Rectal smooth muscle tissue (tissue), 1 donor: ENCODE results near the gene NPIPB9.
"Not testable (repeated sequence)": the region's sequence is repeated elsewhere in the genome, so short reads cannot be mapped to it uniquely, and the experiment has no call there.

Source experiments
- H3K27ac ChIP-seq: one replicate; pipeline ENCODE4 v1.7.0; 2013; ENCODE audit warnings: low read depth, low read length, inconsistent platforms
- H3K27me3 ChIP-seq: one replicate; pipeline ENCODE4 v1.7.0; 2013; ENCODE audit warnings: low read length; ENCODE audit not compliant: control insufficient read depth, insufficient read depth
- H3K36me3 ChIP-seq: one replicate; pipeline ENCODE4 v1.7.0; 2013; ENCODE audit warnings: low read length; ENCODE audit not compliant: control insufficient read depth, insufficient read depth
- H3K4me1 ChIP-seq: one replicate; pipeline ENCODE4 v1.7.0; 2013; ENCODE audit warnings: low read length; ENCODE audit not compliant: control insufficient read depth, insufficient read depth
- H3K4me3 ChIP-seq: one replicate; pipeline ENCODE4 v1.7.0; 2013; ENCODE audit warnings: low read length
- H3K9ac ChIP-seq: one replicate; pipeline ENCODE4 v1.7.0; 2013; ENCODE audit warnings: low read length

The NPIPB9 gene

DNA sequence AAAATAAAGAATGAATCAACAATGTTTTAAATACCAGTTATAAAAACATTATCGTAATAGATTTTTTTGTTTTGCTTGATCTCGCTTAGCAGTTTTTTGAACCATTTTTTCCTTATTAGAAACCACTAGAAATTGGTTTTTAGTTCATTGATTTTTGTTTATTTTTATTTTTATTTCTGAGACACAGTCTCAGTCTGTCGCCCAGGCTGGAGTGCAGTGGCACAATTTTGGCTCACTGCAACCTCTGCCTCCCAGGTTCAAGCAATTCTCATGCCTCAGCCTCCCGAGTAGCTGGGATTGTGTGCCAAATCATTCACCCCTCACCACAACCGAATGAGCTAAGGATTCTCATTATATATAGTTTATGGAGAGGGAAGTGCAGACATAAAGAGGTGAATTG lies at the start of gene NPIPB9:
NPIPB9 (plus strand) TSS at position 301 of the 400 bp plus-strand sequence.
- not testable (repeated sequence) for H3K36me3 ChIP-seq, H3K27me3 ChIP-seq, H3K9ac ChIP-seq, H3K4me1 ChIP-seq, H3K27ac ChIP-seq, H3K4me3 ChIP-seq

DNA sequence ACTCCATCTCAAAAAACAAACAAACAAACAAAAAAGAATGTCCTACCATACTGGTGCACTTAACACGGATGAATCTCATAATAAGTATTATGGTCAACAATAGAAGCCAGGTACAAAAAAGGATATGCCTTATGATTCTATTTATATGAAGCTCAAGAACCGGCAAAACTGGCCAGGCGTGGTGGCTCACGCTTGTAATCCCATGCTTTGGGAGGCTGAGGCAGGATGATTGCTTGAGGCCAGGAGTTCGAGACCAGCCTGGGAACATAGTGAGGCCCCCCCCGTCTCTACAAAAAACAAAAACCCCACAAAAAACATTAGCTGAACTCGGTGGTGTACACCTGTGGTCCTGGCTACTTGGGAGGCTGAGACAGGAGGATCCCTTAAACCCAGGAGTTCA lies 47.3 kb upstream of the NPIPB9 start:
- H3K27me3 ChIP-seq, H3K4me3 ChIP-seq, H3K36me3 ChIP-seq, H3K9ac ChIP-seq, H3K4me1 ChIP-seq, H3K27ac ChIP-seq: not testable (repeated sequence)

DNA sequence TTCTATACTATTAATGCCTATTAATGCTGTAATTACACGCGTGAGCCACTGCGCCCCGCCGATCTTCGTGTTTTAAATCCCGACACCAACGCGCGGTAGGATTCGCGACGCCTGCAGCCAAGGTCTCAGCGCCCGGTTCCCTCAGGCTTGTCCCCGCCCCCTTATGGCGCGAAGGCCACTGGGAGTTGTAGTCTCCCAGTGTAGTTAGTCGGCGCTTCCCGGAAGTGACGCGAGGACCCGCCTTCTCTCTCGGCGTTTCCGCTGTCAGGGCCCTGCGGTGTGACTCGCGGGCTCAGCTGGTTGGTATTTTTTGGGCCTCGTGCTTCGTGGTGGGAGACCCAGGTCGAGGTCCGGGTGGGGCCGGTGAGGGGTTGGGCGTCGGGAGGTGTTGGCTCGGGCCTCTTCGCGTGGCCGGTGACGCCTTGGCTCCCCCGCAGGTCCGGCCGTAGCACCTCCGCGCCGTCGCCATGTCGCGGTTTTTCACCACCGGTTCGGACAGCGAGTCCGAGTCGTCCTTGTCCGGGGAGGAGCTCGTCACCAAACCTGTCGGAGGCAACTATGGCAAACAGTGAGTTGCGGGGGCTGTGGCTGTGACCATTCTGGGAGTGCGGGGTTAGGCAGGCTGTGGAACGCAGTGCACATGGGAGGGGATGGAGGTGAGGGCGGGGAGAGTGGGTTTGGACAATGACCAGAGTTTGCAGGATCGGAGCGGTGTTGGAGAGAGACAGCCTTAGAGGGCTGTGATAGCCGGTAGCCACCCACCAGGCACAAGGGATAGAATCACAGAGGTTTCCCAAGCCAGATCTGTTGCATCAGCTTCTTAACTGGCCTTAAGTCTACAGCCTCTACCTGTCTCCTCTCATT lies 40.1 kb upstream of the NPIPB9 start, which contains the start of gene EIF3C:
EIF3C (plus strand) TSS at position 245 of the 864 bp plus-strand sequence; CDS start at position 468, 223 bp downstream.
- not testable (repeated sequence) for H3K27ac ChIP-seq, H3K4me1 ChIP-seq, H3K4me3 ChIP-seq, H3K36me3 ChIP-seq, H3K27me3 ChIP-seq, H3K9ac ChIP-seq

DNA sequence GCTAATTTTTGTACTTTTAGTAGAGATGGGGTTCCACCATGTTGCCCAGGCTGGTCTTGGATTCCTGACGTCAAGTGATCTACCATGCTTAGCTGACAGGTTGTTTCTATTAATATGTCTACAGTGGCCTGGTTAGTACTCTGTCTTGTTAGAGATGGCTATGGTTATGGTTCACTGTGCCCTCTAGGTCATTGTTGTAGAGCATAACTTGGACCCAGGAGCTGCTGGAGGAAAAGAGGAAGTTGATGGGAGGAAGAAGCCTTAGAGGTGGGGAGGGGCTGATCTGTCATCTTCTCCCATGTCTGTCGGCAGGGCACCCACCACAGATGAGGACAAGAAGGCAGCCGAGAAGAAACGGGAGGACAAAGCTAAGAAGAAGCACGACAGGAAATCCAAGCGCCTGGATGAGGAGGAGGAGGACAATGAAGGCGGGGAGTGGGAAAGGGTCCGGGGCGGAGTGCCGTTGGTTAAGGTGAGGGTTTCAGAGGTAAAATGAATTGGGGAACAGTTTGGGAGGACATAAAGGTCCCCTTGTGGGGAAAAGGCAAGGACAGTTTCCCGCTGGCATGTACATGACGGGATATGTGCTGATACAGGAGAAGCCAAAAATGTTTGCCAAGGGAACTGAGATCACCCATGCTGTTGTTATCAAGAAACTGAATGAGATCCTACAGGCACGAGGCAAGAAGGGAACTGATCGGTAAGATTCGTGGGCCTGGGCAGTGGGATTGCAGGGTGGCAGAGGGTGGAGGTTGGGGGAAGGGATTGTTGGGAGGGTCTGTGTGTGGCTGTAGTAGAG lies 28.5 kb upstream of the NPIPB9 start:
- not testable (repeated sequence) for H3K27ac ChIP-seq, H3K9ac ChIP-seq, H3K27me3 ChIP-seq, H3K4me3 ChIP-seq, H3K36me3 ChIP-seq, H3K4me1 ChIP-seq

DNA sequence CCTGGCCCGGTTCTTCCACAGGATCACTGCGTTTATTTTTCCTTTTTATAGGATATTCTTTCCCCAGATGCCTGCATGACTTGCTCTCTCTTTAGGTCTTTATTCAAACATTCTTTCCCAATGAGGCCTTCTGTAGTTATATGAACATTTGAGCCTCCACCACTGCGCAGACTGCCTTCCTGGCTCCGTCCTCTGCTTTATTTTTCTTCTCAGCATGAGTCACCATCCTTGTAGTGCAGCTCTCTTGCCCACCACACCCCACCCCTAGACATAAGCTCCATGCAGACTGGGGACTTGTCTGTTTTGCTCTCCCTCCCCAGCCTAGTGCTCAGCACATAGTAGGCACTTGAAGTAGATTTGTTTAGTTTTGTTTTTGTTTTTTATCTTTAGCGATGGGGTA lies 20.3 kb upstream of the NPIPB9 start:
- H3K27ac ChIP-seq, H3K36me3 ChIP-seq, H3K9ac ChIP-seq, H3K4me1 ChIP-seq, H3K27me3 ChIP-seq, H3K4me3 ChIP-seq: not testable (repeated sequence)

DNA sequence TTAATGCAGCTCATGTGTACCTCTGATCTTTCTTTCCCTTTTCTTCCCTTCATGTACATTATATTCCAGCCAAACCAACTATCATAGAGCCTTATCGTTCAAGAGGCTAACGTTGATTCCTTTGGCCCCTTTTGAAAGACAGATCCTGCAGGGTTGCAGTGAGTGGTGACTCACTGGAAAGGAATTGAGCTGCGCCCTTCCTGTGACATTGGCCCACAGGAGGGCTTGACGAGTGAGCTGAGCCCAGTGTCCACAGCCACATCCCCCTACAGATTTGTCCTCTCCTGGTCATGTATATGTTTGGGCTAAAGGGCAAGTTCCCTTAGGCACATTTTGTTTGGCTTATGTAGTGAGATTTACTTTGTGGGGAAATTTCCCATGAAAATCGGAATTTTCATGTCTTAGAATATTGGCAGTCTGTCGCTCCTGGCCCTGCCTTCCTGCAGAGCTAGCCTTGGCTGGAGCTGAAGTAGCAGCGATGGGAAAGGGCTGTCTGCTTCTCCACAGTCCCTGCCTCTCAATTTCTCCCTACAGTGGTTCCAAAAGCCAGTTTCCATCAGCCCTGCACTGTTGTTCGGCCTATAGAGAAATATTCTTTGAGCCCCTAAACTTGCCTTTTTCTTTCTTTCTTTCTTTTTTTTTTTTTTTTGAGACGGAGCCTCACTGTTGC lies 19.0 kb upstream of the NPIPB9 start:
- H3K36me3 ChIP-seq, H3K9ac ChIP-seq, H3K4me1 ChIP-seq, H3K27ac ChIP-seq, H3K4me3 ChIP-seq, H3K27me3 ChIP-seq: not testable (repeated sequence)

DNA sequence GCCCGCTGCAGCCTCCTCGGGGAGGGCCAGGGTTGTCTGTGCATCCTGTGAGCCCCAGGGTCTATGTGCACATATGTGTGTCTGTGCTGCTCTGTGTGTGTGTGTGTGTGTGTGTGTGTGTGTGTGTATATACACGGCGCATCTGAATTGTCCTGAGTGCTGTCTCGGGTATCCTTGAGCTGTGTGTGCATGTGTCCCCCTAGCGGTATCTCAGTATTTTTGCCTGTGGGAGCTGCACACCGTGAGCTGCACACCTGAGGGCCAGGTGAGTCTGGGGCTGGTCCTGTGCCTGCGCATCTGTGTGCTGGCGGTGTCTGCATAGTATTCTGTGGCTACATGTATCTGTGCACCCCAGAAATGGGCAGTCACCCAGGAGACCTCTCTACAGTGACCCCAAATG lies 11.8 kb upstream of the NPIPB9 start:
- not testable (repeated sequence) for H3K9ac ChIP-seq, H3K27me3 ChIP-seq, H3K4me1 ChIP-seq, H3K36me3 ChIP-seq, H3K27ac ChIP-seq, H3K4me3 ChIP-seq

DNA sequence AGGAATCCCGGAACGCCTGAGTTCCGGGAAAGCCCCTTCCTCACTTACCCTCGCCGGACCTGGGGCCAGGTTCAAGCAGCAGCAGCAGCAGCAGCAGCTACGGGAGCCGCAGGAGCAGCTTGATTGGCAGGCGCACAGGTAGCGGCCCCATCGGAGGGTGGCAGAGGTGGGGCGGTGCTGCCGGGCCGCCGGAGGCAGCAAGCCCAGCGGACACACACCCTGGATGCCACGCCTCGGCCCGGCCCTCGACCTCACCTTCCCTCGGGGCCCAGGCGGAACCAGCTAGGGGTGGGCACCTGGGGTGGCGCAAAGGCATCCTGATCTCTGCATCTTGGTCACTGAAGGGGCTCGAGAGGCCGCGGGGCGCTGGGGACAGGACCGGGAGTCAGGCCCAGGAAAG lies 11.0 kb upstream of the NPIPB9 start:
- H3K27me3 ChIP-seq = not testable (repeated sequence)

DNA sequence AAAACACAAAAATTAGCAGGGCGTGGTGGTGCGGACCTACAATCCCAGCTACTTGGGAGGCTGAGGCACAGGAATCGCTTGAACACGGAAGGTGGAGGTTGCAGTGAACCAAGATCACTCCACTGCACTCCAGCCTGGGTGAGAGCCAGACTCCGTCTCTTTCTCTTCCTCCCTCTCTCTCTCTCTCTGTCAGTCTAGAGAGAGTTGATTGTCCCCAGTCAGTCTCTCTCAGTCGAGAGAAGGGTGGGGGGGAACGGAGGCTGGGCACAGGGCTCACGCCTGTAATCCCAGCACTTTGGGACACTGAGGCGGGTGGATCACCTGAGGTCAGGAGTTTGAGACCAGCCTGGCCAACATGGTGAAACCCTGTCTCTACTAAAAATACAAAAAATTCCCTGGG lies 10.3 kb upstream of the NPIPB9 start:
- not testable (repeated sequence) for H3K27me3 ChIP-seq, H3K27ac ChIP-seq, H3K4me1 ChIP-seq, H3K9ac ChIP-seq, H3K36me3 ChIP-seq, H3K4me3 ChIP-seq

More for the DNA sequence above, 11.0 kb upstream of the NPIPB9 start:
- not testable (repeated sequence) for H3K4me1 ChIP-seq, H3K9ac ChIP-seq, H3K27ac ChIP-seq, H3K36me3 ChIP-seq, H3K4me3 ChIP-seq

DNA sequence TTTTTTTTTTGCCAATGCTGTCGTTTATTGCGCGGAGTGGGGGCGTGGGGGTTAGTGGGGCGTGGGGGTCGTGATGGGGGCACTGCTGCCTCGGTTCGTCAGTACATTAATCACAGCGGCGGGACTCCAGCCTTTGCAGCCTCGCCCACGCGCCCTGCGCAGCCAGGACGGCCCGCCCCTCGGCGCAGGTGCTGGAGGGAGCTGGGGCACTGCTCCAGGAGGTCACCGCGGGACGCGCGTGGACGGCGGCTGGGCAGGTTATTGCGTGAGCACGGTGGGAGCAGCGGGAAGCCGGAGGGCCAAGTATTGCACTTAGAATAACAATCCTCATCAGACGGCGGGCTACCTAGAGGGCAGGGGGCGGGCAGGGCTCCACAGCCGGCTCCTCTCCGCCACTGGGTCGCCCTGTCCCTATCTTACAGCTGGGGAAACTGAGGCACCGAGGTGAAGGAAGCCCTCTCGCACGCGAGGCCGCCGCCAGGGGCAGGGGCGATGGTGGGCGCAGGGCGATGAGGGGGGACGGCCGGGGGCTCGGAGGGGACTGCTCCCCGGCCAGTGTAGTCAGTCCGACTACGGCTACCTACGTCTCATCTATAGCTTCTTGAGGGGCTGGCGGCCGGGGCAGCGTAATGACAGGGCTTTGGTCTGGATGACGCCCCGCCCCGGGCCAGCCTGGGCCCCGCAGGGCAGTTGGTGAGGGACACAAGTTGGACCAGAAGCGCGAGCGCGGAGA lies 4.8 kb upstream of the NPIPB9 start:
- not testable (repeated sequence) for H3K27ac ChIP-seq, H3K36me3 ChIP-seq, H3K27me3 ChIP-seq, H3K4me1 ChIP-seq, H3K4me3 ChIP-seq, H3K9ac ChIP-seq

DNA sequence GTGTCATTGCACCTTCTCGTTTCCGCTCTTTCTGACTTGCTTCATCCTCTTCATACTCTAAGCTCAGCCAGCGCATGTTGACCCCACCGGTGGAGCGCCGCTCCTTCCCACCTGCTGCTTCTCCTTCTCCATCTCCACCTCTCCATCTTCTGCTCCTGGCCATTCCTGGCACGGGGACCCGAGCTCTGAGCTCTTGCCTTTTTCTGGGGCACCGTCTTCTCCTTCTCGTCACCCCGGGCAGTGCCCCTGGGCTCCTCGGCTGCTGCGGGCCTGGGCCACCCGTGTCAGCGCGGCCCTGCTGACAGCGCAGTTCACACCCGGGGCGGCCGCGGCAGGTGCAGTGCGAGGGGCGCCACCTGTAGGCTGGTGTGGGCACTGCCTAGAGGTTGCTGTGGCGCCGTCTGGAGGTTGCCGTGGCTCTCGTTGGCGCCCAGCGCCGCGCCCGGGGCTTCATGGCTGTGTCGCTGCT lies 1.6 kb upstream of the NPIPB9 start:
- not testable (repeated sequence) for H3K4me1 ChIP-seq, H3K27me3 ChIP-seq, H3K27ac ChIP-seq, H3K36me3 ChIP-seq, H3K9ac ChIP-seq, H3K4me3 ChIP-seq

DNA sequence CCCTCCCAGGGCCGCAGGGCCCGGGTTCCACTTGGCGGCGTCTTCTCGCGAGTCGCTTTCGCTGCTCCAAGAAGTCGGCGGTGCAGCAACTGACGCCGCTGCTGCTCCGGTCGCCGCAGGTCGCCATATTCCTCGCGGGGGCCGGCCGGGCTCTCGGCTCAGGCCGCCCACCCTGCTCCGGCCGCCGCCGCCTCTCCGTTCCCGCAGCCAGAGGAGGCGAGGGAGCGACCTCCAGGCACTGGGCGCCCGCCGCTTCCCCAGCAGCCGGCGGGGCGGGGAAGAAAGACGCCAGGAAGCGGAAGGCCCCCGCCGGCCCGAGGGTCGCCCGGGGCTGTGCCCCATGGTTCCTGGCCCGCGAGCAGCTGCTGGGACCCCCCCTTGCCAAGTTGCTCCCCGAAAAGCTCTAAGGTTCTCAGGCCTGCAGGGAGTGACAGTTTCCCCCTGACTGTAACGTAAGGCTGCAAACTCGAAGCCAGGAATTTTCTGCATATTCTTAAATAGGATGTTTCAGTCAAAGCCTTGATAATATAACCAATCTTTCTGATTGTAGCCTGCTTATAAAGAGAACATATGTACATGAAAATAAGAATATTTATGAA lies 1.0 kb upstream of the NPIPB9 start:
- H3K27me3 ChIP-seq, H3K9ac ChIP-seq, H3K27ac ChIP-seq, H3K4me1 ChIP-seq, H3K4me3 ChIP-seq, H3K36me3 ChIP-seq: not testable (repeated sequence)
